CD8-positive, alpha-beta memory T cell (primary cell): Measurements from ENCODE around the gene SFXN1. TPM values are rescaled to one million over a fixed set of nuclear protein-coding genes. Genes with fewer than 3 reads are reported as not detected.

Experiments used
- CTCF ChIA-PET: fragments of 350-600 bp; sonication (Branson Sonifier 250); formaldehyde crosslinking; loops from one replicate; lab custom pipeline; 2021; ENCODE audit warnings: antibody characterized with exemption; lab: Charles Lee
- POLR2A ChIA-PET: fragments of 350-600 bp; sonication (Branson Sonifier 250); formaldehyde crosslinking; loops from one replicate; lab custom pipeline; 2021; ENCODE audit warnings: antibody characterized with exemption; lab: Charles Lee
- DNase-seq, 5 donors: peaks; one replicate each; pipeline versions ENCODE4 v3.0.0 to v3.0.0-alpha.2; 2020 to 2022; ENCODE audit warnings: mixed read lengths in 1 of 5
- H3K27ac ChIP-seq: one replicate; pipeline ENCODE4 v1.7.0; 2013; ENCODE audit warnings: low read depth, mild to moderate bottlenecking, low read length, moderate library complexity
- H3K27me3 ChIP-seq: 2 replicates; pipeline ENCODE4 v1.7.0; 2013; ENCODE audit warnings: low read length, mild to moderate bottlenecking; ENCODE audit not compliant: insufficient read depth, poor library complexity, severe bottlenecking
- H3K36me3 ChIP-seq: 2 replicates; pipeline ENCODE4 v1.7.0; 2013; ENCODE audit warnings: mild to moderate bottlenecking, low read length, moderate library complexity; ENCODE audit not compliant: insufficient read depth
- H3K4me1 ChIP-seq: 2 replicates; pipeline ENCODE4 v1.7.0; 2013; ENCODE audit warnings: mild to moderate bottlenecking, low read length, moderate library complexity; ENCODE audit not compliant: insufficient read depth
- H3K4me3 ChIP-seq: 2 replicates; pipeline ENCODE4 v1.7.0; 2013; ENCODE audit warnings: mild to moderate bottlenecking, low read length
- H3K9me3 ChIP-seq: 2 replicates; pipeline ENCODE4 v1.7.0; 2013; ENCODE audit warnings: mild to moderate bottlenecking, low read length
- H3K27ac Mint-ChIP-seq, 8 donors: one replicate each; pipeline ENCODE4 v1.8.0; 2020 to 2021; ENCODE audit warnings: mixed read lengths in 8 of 8, mild to moderate bottlenecking in 6 of 8, inconsistent platforms in 3 of 8, moderate library complexity in 3 of 8
- H3K27me3 Mint-ChIP-seq, 2 donors: one replicate each; pipeline ENCODE4 v1.8.0; 2020 to 2021; ENCODE audit warnings: mixed read lengths in 2 of 2, mild to moderate bottlenecking in 1 of 2, moderate library complexity in 1 of 2
- H3K36me3 Mint-ChIP-seq, 3 donors: one replicate each; pipeline ENCODE4 v1.8.0; 2020 to 2021; ENCODE audit warnings: mixed read lengths in 3 of 3, inconsistent platforms in 1 of 3, mild to moderate bottlenecking in 1 of 3
- H3K4me1 Mint-ChIP-seq, 3 donors: one replicate each; pipeline ENCODE4 v1.8.0; 2020 to 2021; ENCODE audit warnings: mixed read lengths in 3 of 3, inconsistent platforms in 1 of 3, mild to moderate bottlenecking in 1 of 3
- H3K4me3 Mint-ChIP-seq, 7 donors: one replicate each; pipeline ENCODE4 v1.8.0; 2020 to 2021; ENCODE audit warnings: mixed read lengths in 7 of 7, mild to moderate bottlenecking in 6 of 7, moderate library complexity in 4 of 7, inconsistent platforms in 2 of 7
- H3K9me3 Mint-ChIP-seq, 5 donors: one replicate each; pipeline ENCODE4 v1.8.0; 2020 to 2022; ENCODE audit warnings: mixed read lengths in 5 of 5, mild to moderate bottlenecking in 3 of 5, moderate library complexity in 2 of 5, inconsistent platforms in 1 of 5
- polyA plus RNA-seq: library from polyadenylated mRNA; unstranded; fragments of 300-500 nt; fragmentation: Illumina TruSeq; gene quantifications from one replicate; pipeline ENCODE4 v1.2.3, GENCODE V29; 2021
- total RNA-seq, 2 experiments: library from RNA; stranded (reverse); gene quantifications; one replicate each; pipeline ENCODE4 v1.2.3, GENCODE V29; 2021

The SFXN1 gene
- total and polyA plus RNA-seq, 3 experiments from 2014 or later, result 68.1 to 366 (median 359) TPM

DNA sequence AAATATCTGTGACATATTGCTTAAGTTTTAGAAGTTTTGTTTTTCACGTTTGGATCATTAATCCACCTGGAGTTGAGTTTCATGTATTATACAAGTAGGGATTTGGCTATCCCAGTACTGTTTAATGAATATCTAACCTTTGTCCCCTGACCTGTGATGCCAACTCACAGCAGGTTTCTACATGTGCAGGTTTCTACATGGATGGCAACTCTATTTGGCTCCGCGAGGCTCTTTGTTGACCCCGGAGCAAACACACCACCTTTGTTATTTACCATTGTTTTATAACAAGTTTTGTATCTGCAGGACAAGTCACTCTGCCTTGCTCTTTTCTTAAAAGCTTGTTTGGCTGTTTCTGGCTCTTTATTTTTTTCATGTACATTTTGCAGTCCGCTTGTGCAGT, 920 bp upstream of the SFXN1 start:
- Mint-ChIP-seq H3K36me3 (peaks cover under 1 to 28% (median 4%) of the 10 kb centered on the region in 3 donors), H3K9me3 (no peaks in the 10 kb centered on the region), H3K4me1 (peaks cover 31 to 43% (median 42%) of the 10 kb centered on the region in 3 donors), H3K27me3 (peaks cover 2 to 8% of the 10 kb centered on the region in 2 donors), H3K27ac (peak overlapping the region in 3 of 8 donors; percentile 21 to 92 (median 76)), H3K4me3 (peak overlapping the region; percentile 77 to 92 (median 86))
- Histone ChIP-seq H3K27me3 (no peaks in the 10 kb centered on the region), H3K36me3 (no peaks in the 10 kb centered on the region), H3K4me1 (peaks cover 37% of the 10 kb centered on the region), H3K27ac (no peak overlapping the region), H3K4me3 (peak overlapping the region; percentile 81), H3K9me3 (no peaks in the 10 kb centered on the region)
- DNase-seq, result no peak
- POLR2A ChIA-PET, result interaction anchor here (0.8 to 1.0 kb wide), 2 partner anchors 12 to 57 kb away, joined by 3 to 8 read pairs; no protein-coding TSS in a partner anchor
- CTCF ChIA-PET, result interaction anchor here (1.3 to 4.8 kb wide), 3 partner anchors 12 to 253 kb away, joined by 3 to 33 read pairs (median 4); no protein-coding TSS in a partner anchor

DNA sequence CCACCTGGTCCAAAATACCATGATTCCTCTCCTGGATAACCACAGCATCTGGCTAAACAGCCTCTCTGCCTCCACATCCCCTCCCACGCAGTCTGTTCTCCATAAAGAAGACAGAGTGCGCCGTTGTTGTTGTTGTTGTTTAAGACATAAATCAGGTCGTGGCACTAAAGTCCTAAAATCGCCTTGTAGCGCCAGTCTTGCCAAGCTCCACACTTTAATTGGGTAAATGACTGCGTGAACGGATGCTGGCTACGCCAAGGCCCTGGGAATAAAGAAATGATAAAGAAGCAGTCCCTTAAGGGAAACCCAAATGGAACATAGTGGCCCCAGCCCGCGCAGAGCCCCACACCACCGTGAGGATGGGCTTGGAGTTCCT, 364 bp upstream of the SFXN1 start:
- H3K9me3 Mint-ChIP-seq, result no peaks in the 10 kb centered on the region
- ChIA-PET POLR2A (interaction anchor here (0.6 to 1.0 kb wide), 5 partner anchors 13 to 56 kb away, joined by 3 to 8 read pairs (median 3); no protein-coding TSS in a partner anchor), CTCF (interaction anchor here (0.6 to 4.8 kb wide), 4 partner anchors 13 to 56 kb away, joined by 3 to 33 read pairs (median 4); partner anchors contain the start of gene DRD1)
- Histone ChIP-seq H3K36me3 (no peaks in the 10 kb centered on the region), H3K27ac (no peak overlapping the region), H3K27me3 (no peaks in the 10 kb centered on the region), H3K9me3 (no peaks in the 10 kb centered on the region), H3K4me1 (peaks cover 42% of the 10 kb centered on the region), H3K4me3 (peak overlapping the region; percentile 81)
- H3K27me3 Mint-ChIP-seq, result peaks cover 2 to 8% of the 10 kb centered on the region in 2 donors
- no peak for DNase-seq
- H3K27ac Mint-ChIP-seq, result peak overlapping the region; percentile 10 to 92 (median 76)
- H3K4me3 Mint-ChIP-seq, result peak overlapping the region; percentile 84 to 92 (median 87)
- peaks cover 4 to 32% (median 7%) of the 10 kb centered on the region in 3 donors for H3K36me3 Mint-ChIP-seq
- H3K4me1 Mint-ChIP-seq, result peaks cover 35 to 49% (median 47%) of the 10 kb centered on the region in 3 donors

DNA sequence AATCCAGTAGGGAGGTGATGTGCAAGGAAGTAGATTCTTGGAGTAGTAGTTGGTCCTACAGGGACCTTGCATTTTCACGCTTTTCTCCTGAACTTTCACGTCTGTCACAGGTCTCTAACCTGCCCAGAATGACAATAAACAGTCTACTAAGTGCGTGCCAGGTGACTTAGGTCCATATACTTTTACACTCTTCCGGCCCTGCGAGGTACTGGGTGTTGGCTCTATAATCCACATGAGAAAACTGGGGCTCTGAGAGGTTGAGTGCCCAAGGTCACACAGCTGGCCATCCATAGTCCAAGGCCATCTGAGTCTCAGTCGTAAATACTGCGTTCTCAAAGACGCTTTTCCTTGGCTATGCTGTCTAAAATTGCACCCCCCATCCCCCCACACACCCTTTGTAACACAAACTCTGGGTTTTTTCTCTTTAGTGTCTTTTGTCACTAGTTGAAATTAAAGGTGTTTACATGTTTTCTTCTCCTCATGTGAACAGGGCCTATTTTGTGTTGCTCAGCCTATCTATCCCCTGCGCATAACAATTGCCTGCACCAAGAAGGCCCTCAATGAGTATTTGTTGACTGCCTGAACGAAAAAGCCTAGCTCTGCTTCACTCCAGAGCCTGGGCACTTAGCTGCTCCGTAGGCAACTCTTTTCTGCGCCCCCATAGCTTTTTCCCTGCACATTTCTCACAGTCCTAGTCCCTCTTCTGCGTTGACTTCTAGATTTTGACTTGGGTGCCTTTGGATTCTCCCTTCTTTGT, 943 bp downstream of the SFXN1 start:
- Mint-ChIP-seq H3K27ac (peak overlapping the region; percentile 78 to 95 (median 93)), H3K4me3 (peak overlapping the region; percentile 93 to 97 (median 97)), H3K36me3 (peaks cover 7 to 45% (median 13%) of the 10 kb centered on the region in 3 donors), H3K27me3 (peaks cover 0 to 3% of the 10 kb centered on the region in 2 donors), H3K4me1 (peaks cover 48 to 61% (median 60%) of the 10 kb centered on the region in 3 donors), H3K9me3 (no peaks in the 10 kb centered on the region)
- peak overlapping the region; percentile 81 for H3K4me3 ChIP-seq
- H3K4me1 ChIP-seq, result peaks cover 43% of the 10 kb centered on the region
- H3K27me3 ChIP-seq, result no peaks in the 10 kb centered on the region
- DNase-seq, result no peak
- H3K9me3 ChIP-seq, result no peaks in the 10 kb centered on the region
- ChIA-PET POLR2A (interaction anchor here (0.6 to 1.4 kb wide), 2 partner anchors 14 to 15 kb away, joined by 3 read pairs; no protein-coding TSS in a partner anchor), CTCF (no interaction called here)
- H3K36me3 ChIP-seq, result no peaks in the 10 kb centered on the region
- peak overlapping the region; percentile 73 for H3K27ac ChIP-seq

DNA sequence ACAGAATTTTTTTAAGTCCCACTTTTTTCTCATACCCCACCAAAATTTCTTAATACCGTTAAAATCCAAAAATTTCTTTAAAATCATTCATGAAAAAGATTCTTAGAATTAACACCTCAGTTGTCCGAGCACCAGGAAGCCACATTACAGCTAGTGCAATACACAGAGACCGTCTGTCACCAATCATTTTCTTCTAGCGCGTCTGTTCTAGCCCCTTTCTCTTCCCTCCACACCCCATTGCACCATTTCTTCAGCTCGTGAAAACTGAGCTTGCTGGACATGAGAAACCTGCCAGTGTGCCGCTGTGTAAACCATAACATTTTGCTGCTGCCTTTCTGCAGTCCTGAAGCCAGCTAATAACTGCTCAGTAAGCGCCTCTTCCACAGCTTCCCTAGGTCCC, 5.0 kb downstream of the SFXN1 start:
- CTCF ChIA-PET, result no interaction called here

DNA sequence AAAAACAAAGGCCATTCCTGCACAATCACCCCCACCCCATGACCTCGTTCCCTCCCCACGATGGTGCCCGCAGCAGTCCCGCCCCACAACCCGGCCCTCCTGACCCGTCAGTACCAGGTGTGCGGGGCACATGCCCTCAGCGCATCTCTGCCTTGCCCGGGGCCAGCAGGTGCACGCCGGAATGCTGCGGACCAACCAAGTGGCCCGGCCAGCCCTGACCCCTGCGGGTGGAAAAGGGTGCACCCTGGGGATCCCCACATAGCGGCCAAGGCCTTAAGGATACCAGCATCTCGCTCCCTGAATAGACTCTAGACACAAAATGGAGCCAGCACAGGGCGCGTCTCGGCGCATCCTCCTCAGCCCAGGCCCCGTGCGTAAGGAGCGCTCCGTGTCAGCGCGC, 6.0 kb downstream of the SFXN1 start:
- H3K9me3 Mint-ChIP-seq, result no peaks in the 10 kb centered on the region
- H3K27me3 ChIP-seq, result no peaks in the 10 kb centered on the region
- no peak overlapping the region for H3K4me3 ChIP-seq
- H3K4me1 ChIP-seq, result peaks cover 51% of the 10 kb centered on the region
- ChIA-PET CTCF (no interaction called here), POLR2A (no interaction called here)
- H3K36me3 ChIP-seq, result peaks cover 11% of the 10 kb centered on the region
- peak overlapping the region in 2 of 7 donors; percentile 40 to 67 for H3K4me3 Mint-ChIP-seq
- H3K27me3 Mint-ChIP-seq, result no peaks in the 10 kb centered on the region
- peaks cover 21 to 74% (median 22%) of the 10 kb centered on the region in 3 donors for H3K36me3 Mint-ChIP-seq
- peaks cover 83 to 96% (median 95%) of the 10 kb centered on the region in 3 donors for H3K4me1 Mint-ChIP-seq
- DNase-seq, result no peak
- H3K27ac ChIP-seq, result no peak overlapping the region
- H3K9me3 ChIP-seq, result no peaks in the 10 kb centered on the region
- H3K27ac Mint-ChIP-seq, result peak overlapping the region in 2 of 8 donors; percentile 22 to 55

More for the DNA sequence above, 5.0 kb downstream of the SFXN1 start:
- no peak overlapping the region for H3K4me3 ChIP-seq
- Mint-ChIP-seq H3K27ac (peak overlapping the region in 5 of 8 donors; percentile 9 to 38 (median 22)), H3K36me3 (peaks cover 16 to 75% (median 21%) of the 10 kb centered on the region in 3 donors), H3K9me3 (no peaks in the 10 kb centered on the region), H3K27me3 (no peaks in the 10 kb centered on the region), H3K4me3 (peak overlapping the region in 6 of 7 donors; percentile 3 to 67 (median 26)), H3K4me1 (peaks cover 76 to 91% (median 89%) of the 10 kb centered on the region in 3 donors)
- H3K27ac ChIP-seq, result no peak overlapping the region
- POLR2A ChIA-PET, result no interaction called here
- no peaks in the 10 kb centered on the region for H3K27me3 ChIP-seq
- H3K36me3 ChIP-seq, result peaks cover 4% of the 10 kb centered on the region
- no peak for DNase-seq
- no peaks in the 10 kb centered on the region for H3K9me3 ChIP-seq
- peaks cover 54% of the 10 kb centered on the region for H3K4me1 ChIP-seq

DNA sequence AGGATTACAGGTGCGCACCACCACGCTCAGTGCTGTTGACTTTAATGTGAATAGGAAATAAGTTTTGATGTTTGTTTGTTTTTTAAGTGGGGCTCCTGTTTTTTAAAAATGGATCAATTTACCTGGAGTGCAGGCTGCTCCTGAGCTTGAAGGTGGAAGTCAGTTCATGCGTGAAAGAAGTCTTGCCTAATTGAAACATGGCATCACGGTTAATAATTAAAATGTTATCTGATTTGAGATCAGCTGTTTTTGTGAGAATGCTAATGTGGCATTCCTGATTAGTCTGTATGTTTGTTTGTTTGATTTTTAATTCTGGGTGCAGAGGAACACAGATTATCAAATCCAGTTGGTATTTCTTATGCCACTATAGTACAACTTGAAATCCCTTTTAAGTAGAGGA, 6.5 kb downstream of the SFXN1 start:
- no peaks in the 10 kb centered on the region for H3K9me3 Mint-ChIP-seq
- Histone ChIP-seq H3K4me1 (peaks cover 46% of the 10 kb centered on the region), H3K27me3 (no peaks in the 10 kb centered on the region), H3K27ac (no peak overlapping the region), H3K36me3 (peaks cover 11% of the 10 kb centered on the region), H3K9me3 (no peaks in the 10 kb centered on the region), H3K4me3 (no peak overlapping the region)
- H3K27ac Mint-ChIP-seq, result peak overlapping the region in 3 of 8 donors; percentile 20 to 22 (median 22)
- H3K4me3 Mint-ChIP-seq, result peak overlapping the region in 2 of 7 donors; percentile 2 to 29
- H3K4me1 Mint-ChIP-seq, result peaks cover 83 to 96% (median 95%) of the 10 kb centered on the region in 3 donors
- H3K36me3 Mint-ChIP-seq, result peaks cover 21 to 74% (median 22%) of the 10 kb centered on the region in 3 donors
- POLR2A ChIA-PET, result no interaction called here
- no peak for DNase-seq
- no peaks in the 10 kb centered on the region for H3K27me3 Mint-ChIP-seq
- CTCF ChIA-PET, result no interaction called here

DNA sequence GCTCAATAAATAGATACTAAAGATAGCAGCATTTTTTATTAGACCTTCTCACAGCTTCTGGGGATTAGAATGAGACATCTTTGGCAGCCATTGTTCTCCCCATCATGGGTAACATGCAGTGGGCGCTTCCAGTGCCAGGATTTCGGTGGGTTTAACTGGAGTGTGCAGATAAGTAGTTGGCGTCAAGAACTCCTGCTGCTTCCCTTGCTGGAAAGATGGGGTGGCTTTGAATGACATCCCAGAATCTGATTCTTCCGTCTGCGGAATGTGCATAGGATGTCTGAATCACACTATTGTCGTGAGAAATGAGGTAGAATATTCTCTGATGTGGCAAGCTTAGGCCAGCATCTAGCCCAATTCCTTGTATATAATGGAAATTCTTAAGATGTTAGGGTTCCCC, 7.3 kb downstream of the SFXN1 start:
- Histone ChIP-seq H3K4me3 (no peak overlapping the region), H3K9me3 (no peaks in the 10 kb centered on the region), H3K27ac (no peak overlapping the region), H3K4me1 (peaks cover 40% of the 10 kb centered on the region), H3K27me3 (no peaks in the 10 kb centered on the region), H3K36me3 (peaks cover 11% of the 10 kb centered on the region)
- H3K4me1 Mint-ChIP-seq, result peaks cover 82 to 97% (median 95%) of the 10 kb centered on the region in 3 donors
- ChIA-PET CTCF (no interaction called here), POLR2A (no interaction called here)
- DNase-seq, result no peak
- H3K36me3 Mint-ChIP-seq, result peaks cover 21 to 77% (median 21%) of the 10 kb centered on the region in 3 donors
- no peak overlapping the region for H3K4me3 Mint-ChIP-seq
- H3K27ac Mint-ChIP-seq, result peak overlapping the region in 5 of 8 donors; percentile 18 to 83 (median 44)
- no peaks in the 10 kb centered on the region for H3K9me3 Mint-ChIP-seq
- H3K27me3 Mint-ChIP-seq, result no peaks in the 10 kb centered on the region
